ENCODE data around the gene AIRE. TPM values are rescaled to one million over a fixed set of nuclear protein-coding genes. Genes with fewer than 3 reads are reported as not detected.
"Not testable (repeated sequence)": the region's sequence is repeated elsewhere in the genome, so short reads cannot be mapped to it uniquely, and the experiment has no call there.

The AIRE gene
- total RNA-seq, 1 donor from 2014 or later, result not detected

GRCh38 chr21:44265734-44266270, 19.9 kb upstream of the AIRE start:
- DNase-seq (ENCODE audit: low read depth in 2 of 2), result no peak

GRCh38 chr21:44267655-44268142, 18.0 kb upstream of the AIRE start:
- DNase-seq (ENCODE audit: low read depth in 2 of 2), result no peak

- DNase-seq (ENCODE audit: low read depth in 2 of 2), result no peak
Observed at GRCh38 chr21:44269090-44269489, 16.6 kb upstream of the AIRE start.

GRCh38 chr21:44271558-44272283, 14.0 kb upstream of the AIRE start:
- no peak for DNase-seq (ENCODE audit: low read depth in 2 of 2)

- DNase-seq (ENCODE audit: low read depth in 2 of 2), result no peak
Observed at GRCh38 chr21:44272284-44272858, 13.3 kb upstream of the AIRE start.

- DNase-seq (ENCODE audit: low read depth in 2 of 2), result no peak
Observed at GRCh38 chr21:44273046-44273445, 12.6 kb upstream of the AIRE start.

- no peak for DNase-seq (ENCODE audit: low read depth in 2 of 2)
Observed at GRCh38 chr21:44275041-44275440, 10.6 kb upstream of the AIRE start.

- no peak for DNase-seq (ENCODE audit: low read depth in 2 of 2)
Observed at GRCh38 chr21:44279354-44280260, 6.1 kb upstream of the AIRE start.

- no peak for DNase-seq (ENCODE audit: low read depth in 2 of 2)
Observed at GRCh38 chr21:44281801-44282200, 3.9 kb upstream of the AIRE start.

GRCh38 chr21:44282370-44282769, 3.3 kb upstream of the AIRE start:
- DNase-seq (ENCODE audit: low read depth in 2 of 2), result no peak

GRCh38 chr21:44283211-44283785, 2.4 kb upstream of the AIRE start:
- DNase-seq (ENCODE audit: low read depth in 2 of 2), result not testable (repeated sequence)

GRCh38 chr21:44283948-44284347, 1.7 kb upstream of the AIRE start:
- no peak for DNase-seq (ENCODE audit: low read depth in 2 of 2)

GRCh38 chr21:44286086-44286715, 525 bp downstream of the AIRE start:
- no peak for DNase-seq (ENCODE audit: low read depth in 2 of 2)

GRCh38 chr21:44286716-44287632, 1.3 kb downstream of the AIRE start:
- DNase-seq (ENCODE audit: low read depth in 2 of 2), result no peak

GRCh38 chr21:44288251-44289110, 2.8 kb downstream of the AIRE start:
- no peak for DNase-seq (ENCODE audit: low read depth in 2 of 2)

- no peak for DNase-seq (ENCODE audit: low read depth in 2 of 2)
Observed at GRCh38 chr21:44289381-44290010, 3.8 kb downstream of the AIRE start.

GRCh38 chr21:44290327-44291077, 4.8 kb downstream of the AIRE start:
- DNase-seq (ENCODE audit: low read depth in 2 of 2), result no peak
